IMR-90 (cell line): ENCODE results near the gene GALNT13. TPM values are rescaled to one million over a fixed set of nuclear protein-coding genes. Genes with fewer than 3 reads are reported as not detected.

Experiments used
- ATAC-seq: fragments of 200-7000 bp; cut with Tn5 transposase; 2 replicates; pipeline ENCODE4 v1.9.1; 2020; ENCODE audit warnings: low read depth, mild to moderate bottlenecking, moderate library complexity
- BruUV-seq: library from RNA; stranded (reverse); fragments of 400-500 nt; replicated peaks from 2 replicates; lab custom pipeline; 2021; lab: Mats Ljungman, UMichigan
- CTCF ChIA-PET: fragments of 300-600 bp; formaldehyde crosslinking; extraction: SDS; loops from one replicate; lab custom pipeline; 2021; ENCODE audit warnings: antibody characterized with exemption; lab: Yijun Ruan, JAX
- POLR2A ChIA-PET: fragments of 300-600 bp; sonication (Branson Sonifier 250); formaldehyde crosslinking; loops from one replicate; lab custom pipeline; 2022; ENCODE audit warnings: antibody characterized with exemption; ENCODE audit not compliant: unreplicated experiment; lab: Charles Lee
- DNase-seq: peaks from one replicate; pipeline ENCODE4 v3.0.0; 2013
- H2AFZ ChIP-seq: replicated peaks from 2 replicates; pipeline ENCODE3; 2013; ENCODE audit warnings: low read length, mild to moderate bottlenecking; ENCODE audit not compliant: poor library complexity
- H2AK5ac ChIP-seq: 2 replicates; pipeline ENCODE4 v1.6.1; 2013; ENCODE audit warnings: low read depth, low read length, inconsistent platforms
- H2AK9ac ChIP-seq: replicated peaks from 2 replicates; pipeline ENCODE3; 2013; ENCODE audit warnings: mild to moderate bottlenecking, low read depth, low read length, moderate library complexity; ENCODE audit not compliant: poor library complexity
- H2BK120ac ChIP-seq: 2 replicates; pipeline ENCODE4 v1.6.1; 2013; ENCODE audit warnings: low read depth, low read length, inconsistent platforms
- H2BK15ac ChIP-seq: 3 replicates; pipeline ENCODE4 v1.6.1; 2013; ENCODE audit warnings: low read depth, low read length, inconsistent platforms
- H2BK20ac ChIP-seq: 2 replicates; pipeline ENCODE4 v1.6.1; 2013; ENCODE audit warnings: low read depth, mild to moderate bottlenecking, inconsistent platforms, low read length, moderate library complexity
- H2BK5ac ChIP-seq: 2 replicates; pipeline ENCODE4 v1.6.1; 2013; ENCODE audit warnings: mild to moderate bottlenecking, low read depth, low read length, inconsistent platforms; ENCODE audit not compliant: poor library complexity, severe bottlenecking
- H3K14ac ChIP-seq: replicated peaks from 2 replicates; pipeline ENCODE4 v1.6.1; 2013; ENCODE audit warnings: low read depth, low read length, inconsistent platforms
- H3K18ac ChIP-seq: 2 replicates; pipeline ENCODE4 v1.6.1; 2013; ENCODE audit warnings: low read depth, low read length, control low read depth
- H3K23ac ChIP-seq: 2 replicates; pipeline ENCODE4 v1.6.1; 2013; ENCODE audit warnings: low read depth, low read length, inconsistent platforms
- H3K27ac ChIP-seq: 2 replicates; pipeline ENCODE4 v1.5.1; 2013; ENCODE audit warnings: mild to moderate bottlenecking, control low read depth, low read length; ENCODE audit not compliant: insufficient read depth
- H3K27me3 ChIP-seq: 2 replicates; pipeline ENCODE4 v1.6.1; 2013; ENCODE audit warnings: low read length; ENCODE audit not compliant: control insufficient read depth, insufficient read depth
- H3K36me3 ChIP-seq: 2 replicates; pipeline ENCODE4 v1.6.1; 2013; ENCODE audit warnings: low read length, mixed read lengths; ENCODE audit not compliant: control insufficient read depth, insufficient read depth
- H3K4ac ChIP-seq: 2 replicates; pipeline ENCODE4 v1.6.1; 2013; ENCODE audit warnings: low read depth, low read length, inconsistent platforms
- H3K4me1 ChIP-seq: 2 replicates; pipeline ENCODE4 v1.6.1; 2013; ENCODE audit warnings: low read length, mixed read lengths; ENCODE audit not compliant: control insufficient read depth, insufficient read depth
- H3K4me2 ChIP-seq: 2 replicates; pipeline ENCODE4 v1.6.1; 2013; ENCODE audit warnings: low read depth, mild to moderate bottlenecking, control low read depth, low read length, moderate library complexity
- H3K4me3 ChIP-seq: 2 replicates; pipeline ENCODE4 v1.5.1; 2013; ENCODE audit warnings: low read depth, mild to moderate bottlenecking, control low read depth, low read length, moderate library complexity; ENCODE audit not compliant: insufficient read depth
- H3K56ac ChIP-seq: 2 replicates; pipeline ENCODE4 v1.6.1; 2013; ENCODE audit warnings: low read length, inconsistent platforms; ENCODE audit not compliant: insufficient read depth; ENCODE audit errors: extremely low read depth
- H3K79me1 ChIP-seq, 2 experiments: 2 replicates each; pipeline ENCODE4 v1.6.1; 2013; ENCODE audit warnings: low read length in 2 of 2, inconsistent platforms in 1 of 2, low read depth in 1 of 2
- H3K9ac ChIP-seq: 2 replicates; pipeline ENCODE4 v1.6.1; 2013; ENCODE audit warnings: low read depth, low read length, control low read depth
- H3K9me1 ChIP-seq: 2 replicates; pipeline ENCODE4 v1.6.1; 2013; ENCODE audit warnings: low read length, inconsistent platforms; ENCODE audit not compliant: insufficient read depth
- H3K9me3 ChIP-seq: 2 replicates; pipeline ENCODE4 v1.6.1; 2013; ENCODE audit warnings: low read length; ENCODE audit not compliant: control insufficient read depth, insufficient read depth
- H4K20me1 ChIP-seq: 2 replicates; pipeline ENCODE4 v1.6.1; 2013; ENCODE audit warnings: low read length, inconsistent platforms; ENCODE audit not compliant: insufficient read depth
- H4K5ac ChIP-seq: 2 replicates; pipeline ENCODE4 v1.6.1; 2013; ENCODE audit warnings: mild to moderate bottlenecking, low read depth, low read length, control low read depth
- H4K8ac ChIP-seq, 2 experiments: 2 replicates each; pipeline ENCODE4 v1.6.1; 2013; ENCODE audit warnings: low read depth in 2 of 2, low read length in 2 of 2, control low read depth in 1 of 2, inconsistent platforms in 1 of 2
- H4K91ac ChIP-seq: 2 replicates; pipeline ENCODE4 v1.6.1; 2013; ENCODE audit warnings: low read depth, low read length, inconsistent platforms; ENCODE audit not compliant: insufficient read depth
- CEBPB ChIP-seq: IDR thresholded peaks from 2 replicates; pipeline ENCODE4 v1.6.1; 2012; ENCODE audit warnings: low read depth, low read length, improper control_type of control experiment
- CTCF ChIP-seq: conservative IDR thresholded peaks from 2 replicates; pipeline ENCODE4 v1.5.1; 2012; ENCODE audit warnings: mild to moderate bottlenecking, low read depth, low read length, improper control_type of control experiment
- ELK1 ChIP-seq: fragments of 150-350 bp; IDR thresholded peaks from 2 replicates; pipeline ENCODE4 v1.6.1; 2016; ENCODE audit warnings: low read depth, mild to moderate bottlenecking, low read length, moderate library complexity, borderline replicate concordance
- FOS ChIP-seq: fragments of 150-350 bp; IDR thresholded peaks from 2 replicates; pipeline ENCODE4 v1.6.1; 2016; ENCODE audit warnings: low read depth, low read length
- MAFK ChIP-seq: IDR thresholded peaks from 2 replicates; pipeline ENCODE4 v1.6.1; 2012; ENCODE audit warnings: low read depth, low read length, improper control_type of control experiment
- MAZ ChIP-seq: IDR thresholded peaks from 2 replicates; pipeline ENCODE4 v1.6.1; 2012; ENCODE audit warnings: low read depth, mild to moderate bottlenecking, low read length, improper control_type of control experiment, moderate library complexity, borderline replicate concordance
- MXI1 ChIP-seq: IDR thresholded peaks from 2 replicates; pipeline ENCODE4 v1.6.1; 2012; ENCODE audit warnings: low read depth, mild to moderate bottlenecking, low read length, moderate library complexity, borderline replicate concordance
- NFE2L2 ChIP-seq: fragments of 150-350 bp; IDR thresholded peaks from 2 replicates; pipeline ENCODE4 v1.6.1; 2016; ENCODE audit warnings: low read depth, mild to moderate bottlenecking, low read length
- POLR2A ChIP-seq: IDR thresholded peaks from 2 replicates; pipeline ENCODE4 v1.6.1; 2012; ENCODE audit warnings: mild to moderate bottlenecking, low read depth, low read length
- RAD21 ChIP-seq: IDR thresholded peaks from 2 replicates; pipeline ENCODE4 v1.6.1; 2012; ENCODE audit warnings: low read length, improper control_type of control experiment
- RFX5 ChIP-seq: IDR thresholded peaks from 2 replicates; pipeline ENCODE4 v1.8.0; 2012; ENCODE audit warnings: low read depth, mild to moderate bottlenecking, low read length, moderate library complexity
- WGBS, 2 experiments: methylation state at CpG; one replicate each; pipeline versions ENCODE4 v1.1.5 to v1.1.7; 2013; ENCODE audit warnings: missing lambda C conversion rate in 2 of 2; ENCODE audit not compliant: insufficient read length in 1 of 2; ENCODE audit errors: extremely low coverage in 2 of 2; 5-methylcytosine and 5-hydroxymethylcytosine counted together
- dilution Hi-C: fragments of 300-500 bp; cut with HindIII; formaldehyde crosslinking; loops from one replicate; pipeline ENCODE4 v1.14.3; 2018; ENCODE audit warnings: low sequenced_read_pairs; ENCODE audit not compliant: unreplicated experiment
- in situ Hi-C: fragments of 300-500 bp; cut with MboI; formaldehyde crosslinking; loops from 3 replicates; pipeline ENCODE4 v1.14.3; 2019; ENCODE audit warnings: low sequenced_read_pairs, inconsistent platforms, mixed read lengths
- intact Hi-C: fragments of 100-400 bp; cut with micrococcal nuclease; formaldehyde crosslinking; loops from 2 replicates; pipeline ENCODE4 v1.10.0; 2022
- polyA plus RNA-seq, 3 experiments: library from polyadenylated mRNA; depleted of rRNA; stranded (reverse); fragments of >200 nt; gene quantifications; 2 replicates each; pipeline ENCODE4 v1.2.3, GENCODE V29; 2012; ENCODE audit warnings: low replicate concordance in 1 of 3
- total RNA-seq: library from RNA; depleted of rRNA; stranded (reverse); fragments of >200 nt; gene quantifications from 2 replicates; pipeline ENCODE4 v1.2.3, GENCODE V29; 2012

The GALNT13 gene
- total and polyA plus RNA-seq, 2 of the 4 experiments (the other 2 are of a cell fraction) = 0.03 TPM; not detected in 1

- H3K4me3 ChIP-seq = no peak overlapping the region
- in situ Hi-C loops (no loop called here), intact Hi-C loops (no loop called here), dilution Hi-C loops (no loop called here)
- H3K27ac ChIP-seq = no peak overlapping the region
- no peak overlapping the region for H4K5ac ChIP-seq
- H2AK5ac ChIP-seq = no peak overlapping the region
- no peak overlapping the region for H2AK9ac ChIP-seq
- H2BK20ac ChIP-seq = no peak overlapping the region
- no peak overlapping the region for H2AFZ ChIP-seq
- H3K27me3 ChIP-seq = no peaks in the 10 kb centered on the region
- H3K36me3 ChIP-seq = no peaks in the 10 kb centered on the region
- no peak overlapping the region for H2BK120ac ChIP-seq
- ChIA-PET POLR2A (no interaction called here), CTCF (no interaction called here)
- no peak overlapping the region for H3K18ac ChIP-seq
- WGBS, 2 experiments = no CpG with 5 or more reads among the region's 5 CpGs
- no peak for DNase-seq
- peaks cover 4% of the 10 kb centered on the region; the same call in 1 of the 2 replicates for H3K9me3 ChIP-seq
- H4K8ac ChIP-seq = no peak overlapping the region
- ATAC-seq = no peak
- no peaks in the 10 kb centered on the region for H3K79me1 ChIP-seq
- H3K4ac ChIP-seq = no peak overlapping the region
- no peak overlapping the region for H4K91ac ChIP-seq
- TF ChIP-seq ELK1 = no peak
- no peak for TF ChIP-seq POLR2A
- no peak for TF ChIP-seq FOS
- no peak for TF ChIP-seq MXI1
- TF ChIP-seq RAD21 = no peak
- TF ChIP-seq CTCF = no peak
- no peak for TF ChIP-seq MAZ
- TF ChIP-seq CEBPB = no peak
- TF ChIP-seq RFX5 = no peak
- TF ChIP-seq NFE2L2 = no peak
- TF ChIP-seq MAFK = no peak
- H4K20me1 ChIP-seq = no peaks in the 10 kb centered on the region
- no peaks in the 10 kb centered on the region for H3K9me1 ChIP-seq
- H2BK15ac ChIP-seq = no peak overlapping the region
- no peaks in the 10 kb centered on the region for H3K4me1 ChIP-seq
- H3K4me2 ChIP-seq = no peak overlapping the region
- no peak overlapping the region for H3K14ac ChIP-seq
- BruUV-seq = no TSS peak
- no peak overlapping the region for H3K23ac ChIP-seq
- no peak overlapping the region for H3K9ac ChIP-seq
- no peak overlapping the region for H2BK5ac ChIP-seq
- no peak overlapping the region for H3K56ac ChIP-seq
Observed at GRCh38 chr2:154182008-154182407, 310.3 kb downstream of the GALNT13 start.
